Measurements from ENCODE around the gene CCDC12.
"Not testable (repeated sequence)": the region's sequence is repeated elsewhere in the genome, so short reads cannot be mapped to it uniquely, and the experiment has no call there.

CCDC12 gene

GRCh38 chr3:46979958-46980497 lies 3.5 kb upstream of the CCDC12 start:
- no peak for DNase-seq (ENCODE audit: low read depth in 2 of 2)

- peak; percentile 92 to 96 for DNase-seq (ENCODE audit: low read depth in 2 of 2)
Measured at GRCh38 chr3:46978985-46979944, 2.7 kb upstream of the CCDC12 start, which contains the start of gene NBEAL2. NBEAL2 (plus strand) TSS chr3:46979666; CDS start chr3:46979862, 196 bp downstream.

GRCh38 chr3:46978381-46978780 lies 1.8 kb upstream of the CCDC12 start:
- DNase-seq (ENCODE audit: low read depth in 2 of 2), result no peak

GRCh38 chr3:46977811-46978195 lies 1.3 kb upstream of the CCDC12 start:
- no peak for DNase-seq (ENCODE audit: low read depth in 2 of 2)

- no peak for DNase-seq (ENCODE audit: low read depth in 2 of 2)
Measured at GRCh38 chr3:46974421-46975171, 1.9 kb downstream of the CCDC12 start.

- no peak for DNase-seq (ENCODE audit: low read depth in 2 of 2)
Measured at GRCh38 chr3:46972396-46972795, 4.1 kb downstream of the CCDC12 start.

- no peak for DNase-seq (ENCODE audit: low read depth in 2 of 2)
Measured at GRCh38 chr3:46971742-46972141, 4.8 kb downstream of the CCDC12 start.

- no peak for DNase-seq (ENCODE audit: low read depth in 2 of 2)
Measured at GRCh38 chr3:46971151-46971550, 5.4 kb downstream of the CCDC12 start.

- no peak for DNase-seq (ENCODE audit: low read depth in 2 of 2)
Measured at GRCh38 chr3:46970391-46971091, 6.0 kb downstream of the CCDC12 start.

GRCh38 chr3:46968783-46969428 lies 7.6 kb downstream of the CCDC12 start:
- no peak for DNase-seq (ENCODE audit: low read depth in 2 of 2)

- no peak for DNase-seq (ENCODE audit: low read depth in 2 of 2)
Measured at GRCh38 chr3:46966811-46967210, 9.7 kb downstream of the CCDC12 start.

GRCh38 chr3:46965151-46965550 lies 11.4 kb downstream of the CCDC12 start:
- DNase-seq (ENCODE audit: low read depth in 2 of 2), result no peak

- DNase-seq (ENCODE audit: low read depth in 2 of 2), result not testable (repeated sequence)
Measured at GRCh38 chr3:46964038-46964590, 12.4 kb downstream of the CCDC12 start.

GRCh38 chr3:46962990-46963389 lies 13.6 kb downstream of the CCDC12 start:
- no peak for DNase-seq (ENCODE audit: low read depth in 2 of 2)

- DNase-seq (ENCODE audit: low read depth in 2 of 2), result no peak
Measured at GRCh38 chr3:46962427-46962826, 14.1 kb downstream of the CCDC12 start.

- no peak for DNase-seq (ENCODE audit: low read depth in 2 of 2)
Measured at GRCh38 chr3:46960835-46961234, 15.7 kb downstream of the CCDC12 start.

- no peak for DNase-seq (ENCODE audit: low read depth in 2 of 2)
Measured at GRCh38 chr3:46960081-46960701, 16.4 kb downstream of the CCDC12 start.

GRCh38 chr3:46959161-46959511 lies 17.4 kb downstream of the CCDC12 start:
- DNase-seq (ENCODE audit: low read depth in 2 of 2), result peak in 1 of 2 donors; percentile 49

GRCh38 chr3:46958467-46959160 lies 17.9 kb downstream of the CCDC12 start:
- DNase-seq (ENCODE audit: low read depth in 2 of 2), result no peak
